Keratinocyte (primary cell): ENCODE results near the gene ZBTB18. TPM values are rescaled to one million over a fixed set of nuclear protein-coding genes. Genes with fewer than 3 reads are reported as not detected.
A peak's percentile ranks its signal among the peaks of the same experiment; 100 is the strongest.

Experiments
- DNase-seq: peaks from one replicate; pipeline ENCODE4 v3.0.0-alpha.2; 2011; ENCODE audit warnings: low read depth, missing footprints, low spot score
- FAIRE-seq: peaks from 2 replicates; lab custom pipeline; 2011; peaks lifted over from hg19 to GRCh38; lab: Jason Lieb, UNC
- H2AFZ ChIP-seq: 2 replicates; pipeline ENCODE4 v1.6.0; 2012; ENCODE audit warnings: low read length, control low read depth, inconsistent platforms; ENCODE audit not compliant: control insufficient read depth
- H3K27ac ChIP-seq: 2 replicates; pipeline ENCODE4 v1.5.1; 2011; ENCODE audit warnings: low read length; ENCODE audit not compliant: control insufficient read depth, insufficient read depth
- H3K27me3 ChIP-seq: 3 replicates; pipeline ENCODE4 v1.6.0; 2011; ENCODE audit warnings: low read length; ENCODE audit not compliant: control insufficient read depth, insufficient read depth; ENCODE audit errors: extremely low read depth
- H3K36me3 ChIP-seq, 2 experiments: 2 replicates in 1 of 2; 3 replicates in 1 of 2; pipeline ENCODE4 v1.5.1; 2011; ENCODE audit warnings: low read length in 2 of 2, mild to moderate bottlenecking in 1 of 2; ENCODE audit not compliant: control insufficient read depth in 2 of 2, insufficient read depth in 2 of 2; ENCODE audit errors: extremely low read depth in 1 of 2
- H3K4me1 ChIP-seq: 3 replicates; pipeline ENCODE4 v1.5.1; 2011; ENCODE audit warnings: low read length; ENCODE audit not compliant: control insufficient read depth, insufficient read depth; ENCODE audit errors: extremely low read depth
- H3K4me2 ChIP-seq: 3 replicates; pipeline ENCODE4 v1.6.0; 2011; ENCODE audit warnings: low read depth, low read length; ENCODE audit not compliant: control insufficient read depth, insufficient read depth; ENCODE audit errors: extremely low read depth
- H3K4me3 ChIP-seq, 3 experiments: fragments of 200-600 bp in 1 of 3; sonication (generic) in 1 of 3; 2 replicates in 2 of 3; 3 replicates in 1 of 3; pipeline ENCODE4 v1.5.1; 2011 to 2016; ENCODE audit warnings: low read length in 3 of 3, mild to moderate bottlenecking in 3 of 3, control low read depth in 2 of 3, inconsistent platforms in 1 of 3, low read depth in 1 of 3, mixed read lengths in 1 of 3, mixed run types in 1 of 3, moderate library complexity in 1 of 3; ENCODE audit not compliant: control insufficient read depth in 2 of 3, insufficient read depth in 2 of 3; ENCODE audit errors: extremely low read depth in 1 of 3
- H3K79me2 ChIP-seq: 2 replicates; pipeline ENCODE4 v1.6.0; 2012; ENCODE audit warnings: low read length; ENCODE audit not compliant: control insufficient read depth, insufficient read depth
- H3K9ac ChIP-seq: 3 replicates; pipeline ENCODE4 v1.6.0; 2011; ENCODE audit warnings: low read length; ENCODE audit not compliant: control insufficient read depth, insufficient read depth; ENCODE audit errors: extremely low read depth
- H3K9me1 ChIP-seq: 3 replicates; pipeline ENCODE4 v1.6.0; 2011; ENCODE audit warnings: low read length; ENCODE audit not compliant: control insufficient read depth, insufficient read depth; ENCODE audit errors: extremely low read depth
- H3K9me3 ChIP-seq: 2 replicates; pipeline ENCODE4 v1.5.1; 2012; ENCODE audit warnings: low read depth, low read length; ENCODE audit not compliant: control insufficient read depth
- H4K20me1 ChIP-seq: 3 replicates; pipeline ENCODE4 v1.6.0; 2011; ENCODE audit warnings: low read length; ENCODE audit not compliant: control insufficient read depth, insufficient read depth; ENCODE audit errors: extremely low read depth
- EZH2 ChIP-seq: IDR thresholded peaks from one replicate; pipeline ENCODE4 v1.6.1; 2012; ENCODE audit warnings: inconsistent platforms, mild to moderate bottlenecking, low read length, moderate library complexity
- dilution Hi-C: fragments of 300-500 bp; cut with MboI; formaldehyde crosslinking; loops from one replicate; pipeline ENCODE4 v1.7.0; 2020; ENCODE audit warnings: low sequenced_read_pairs; ENCODE audit not compliant: extremely low pct_ligation_motif_present
- polyA plus RNA-seq, 5 experiments: library from polyadenylated mRNA; depleted of rRNA in 3 of 5; stranded (reverse) in 3 of 5; stranded (forward) in 1 of 5; unstranded in 1 of 5; fragments of >200 nt; gene quantifications; 1 replicate in 1 of 5; 2 replicates in 3 of 5; 3 replicates in 1 of 5; pipeline versions ENCODE4 v1.2.1 to v1.2.3, GENCODE V29; 2011 to 2012; ENCODE audit warnings: missing spikeins in 2 of 5, low read depth in 1 of 5, low replicate concordance in 1 of 5
- TF ChIP-seq, protein P1 (sequence below), 3 experiments: IDR thresholded peaks in 1 of 3; conservative IDR thresholded peaks in 1 of 3; optimal IDR thresholded peaks in 1 of 3; 2 replicates in 2 of 3; 3 replicates in 1 of 3; pipeline versions ENCODE3 to v1.5.1; 2011; ENCODE audit warnings: low read length in 3 of 3, mild to moderate bottlenecking in 3 of 3, moderate library complexity in 2 of 3, control low read depth in 1 of 3, inconsistent platforms in 1 of 3; ENCODE audit not compliant: insufficient read depth in 2 of 3; ENCODE audit errors: extremely low read depth in 1 of 3

Gene ZBTB18
- polyA plus RNA-seq, 1 donor (not counting 4 experiments of a cell fraction or from before 2014, with no cell fraction given), result 5.8 TPM

DNA sequence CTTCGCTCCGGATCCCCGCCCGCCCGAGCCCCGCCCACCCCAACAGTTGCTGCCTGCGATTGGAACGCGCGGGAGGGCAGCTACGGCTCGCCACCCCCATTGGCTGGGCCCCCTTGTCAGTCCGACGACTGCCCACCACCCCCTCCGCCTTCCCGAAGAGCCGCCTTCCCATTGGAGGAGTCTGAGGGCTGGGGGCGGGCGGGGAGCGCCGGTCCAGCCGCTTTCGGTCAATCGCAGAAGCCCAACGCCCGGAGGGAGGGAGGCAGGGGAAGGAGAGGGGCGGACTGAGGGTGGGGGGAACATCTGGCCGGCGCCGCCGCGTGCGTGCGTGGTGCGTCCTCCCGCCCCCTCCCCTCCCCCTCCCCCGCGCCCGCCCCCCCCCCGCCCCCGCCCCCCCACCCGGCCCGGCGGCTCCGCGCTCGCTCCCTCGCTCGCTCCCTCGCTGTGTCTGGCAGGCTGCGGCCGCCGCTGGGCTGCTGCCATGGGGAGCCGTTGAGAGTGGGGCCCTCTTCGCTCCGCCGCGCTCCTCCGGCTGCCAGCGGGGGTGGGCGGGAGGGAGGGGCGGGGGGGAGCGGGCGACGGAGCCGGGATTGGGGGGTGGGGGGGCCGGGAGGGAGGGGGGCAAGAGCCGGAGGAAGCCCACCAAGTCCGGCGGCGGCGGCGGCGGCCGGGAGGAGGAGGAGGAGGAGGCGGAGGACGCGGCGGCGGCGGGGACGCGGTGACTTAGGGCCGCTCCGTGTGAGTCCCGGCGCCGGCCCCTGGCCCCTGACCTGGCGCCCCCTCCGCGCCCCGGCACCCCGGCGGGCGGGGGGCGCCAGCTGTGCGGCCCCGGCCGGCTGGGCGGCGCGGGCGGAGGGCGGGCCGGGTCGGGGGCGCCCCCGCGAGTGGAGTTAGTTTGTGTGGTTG, 2.6 kb upstream of the ZBTB18 start:
- H3K9ac ChIP-seq, result peak overlapping the region; percentile 85
- H2AFZ ChIP-seq, result no peak overlapping the region
- no peaks in the 10 kb centered on the region for H3K9me1 ChIP-seq
- TF ChIP-seq EZH2, result no peak
- TF ChIP-seq, protein P1, sequence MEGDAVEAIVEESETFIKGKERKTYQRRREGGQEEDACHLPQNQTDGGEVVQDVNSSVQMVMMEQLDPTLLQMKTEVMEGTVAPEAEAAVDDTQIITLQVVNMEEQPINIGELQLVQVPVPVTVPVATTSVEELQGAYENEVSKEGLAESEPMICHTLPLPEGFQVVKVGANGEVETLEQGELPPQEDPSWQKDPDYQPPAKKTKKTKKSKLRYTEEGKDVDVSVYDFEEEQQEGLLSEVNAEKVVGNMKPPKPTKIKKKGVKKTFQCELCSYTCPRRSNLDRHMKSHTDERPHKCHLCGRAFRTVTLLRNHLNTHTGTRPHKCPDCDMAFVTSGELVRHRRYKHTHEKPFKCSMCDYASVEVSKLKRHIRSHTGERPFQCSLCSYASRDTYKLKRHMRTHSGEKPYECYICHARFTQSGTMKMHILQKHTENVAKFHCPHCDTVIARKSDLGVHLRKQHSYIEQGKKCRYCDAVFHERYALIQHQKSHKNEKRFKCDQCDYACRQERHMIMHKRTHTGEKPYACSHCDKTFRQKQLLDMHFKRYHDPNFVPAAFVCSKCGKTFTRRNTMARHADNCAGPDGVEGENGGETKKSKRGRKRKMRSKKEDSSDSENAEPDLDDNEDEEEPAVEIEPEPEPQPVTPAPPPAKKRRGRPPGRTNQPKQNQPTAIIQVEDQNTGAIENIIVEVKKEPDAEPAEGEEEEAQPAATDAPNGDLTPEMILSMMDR (optimal IDR thresholded peaks at IDR 0.05 in 1 of 3, IDR thresholded peaks at IDR 0.05 in 1 of 3, conservative IDR thresholded peaks at IDR 0.05 in 1 of 3; ENCODE audit: extremely low read depth in 1 of 3, insufficient read depth in 2 of 3, low read length in 3 of 3), result no peak
- no peak overlapping the region for H3K4me2 ChIP-seq
- FAIRE-seq (peak; percentile 60), DNase-seq (peak; percentile 82)
- no peaks in the 10 kb centered on the region for H4K20me1 ChIP-seq
- H3K79me2 ChIP-seq, result peaks cover 10% of the 10 kb centered on the region
- no peaks in the 10 kb centered on the region for H3K9me3 ChIP-seq
- peaks cover 9% of the 10 kb centered on the region for H3K27me3 ChIP-seq
- H3K4me1 ChIP-seq, result peaks cover 15% of the 10 kb centered on the region
- H3K27ac ChIP-seq, result no peak overlapping the region
- H3K4me3 ChIP-seq, result peak overlapping the region; percentile 61 to 88 (median 87)
- H3K36me3 ChIP-seq, result no peaks in the 10 kb centered on the region
- dilution Hi-C loops, result no loop called here

DNA sequence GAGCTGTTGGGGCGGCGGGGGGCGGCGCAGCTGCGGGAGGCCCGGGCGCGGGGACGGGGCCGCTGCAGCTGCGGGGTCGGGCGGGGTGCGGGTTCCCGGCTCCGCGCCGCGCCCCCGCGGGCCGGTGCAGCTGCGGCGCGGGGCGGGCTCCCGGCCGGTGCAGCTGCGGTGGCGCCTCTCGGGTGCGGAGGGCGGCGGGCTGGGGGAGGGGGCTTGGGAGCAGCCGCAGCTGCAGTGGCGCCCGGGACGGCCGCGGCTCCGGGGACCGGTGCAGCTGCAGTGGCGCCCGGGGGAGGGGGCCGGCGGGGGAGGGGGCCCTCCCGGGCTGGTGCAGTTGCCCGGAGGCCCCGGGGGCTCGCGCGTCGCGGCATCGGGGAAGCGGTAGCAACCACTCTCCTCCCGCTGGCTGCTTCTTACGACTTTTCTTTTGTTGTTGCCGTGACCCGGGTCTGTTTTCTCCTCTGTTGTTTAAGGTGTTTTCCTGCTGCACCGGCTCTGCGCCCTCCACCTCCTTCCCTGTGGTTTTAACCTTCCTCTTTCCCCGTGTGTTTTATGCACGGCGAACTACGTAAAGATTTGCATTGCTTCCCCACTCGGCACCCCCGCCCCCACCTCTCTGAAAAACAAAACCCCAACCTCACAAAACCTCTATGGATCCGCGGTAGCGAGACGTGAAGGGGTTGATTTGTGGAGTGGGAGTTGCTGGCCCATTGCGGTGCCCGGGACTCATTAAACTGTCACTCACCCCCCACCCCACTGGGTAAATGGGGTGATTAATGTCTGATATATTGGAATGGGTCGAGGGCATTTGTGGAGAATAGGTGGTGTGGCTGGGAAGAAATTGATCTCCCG, 1.7 kb upstream of the ZBTB18 start:
- H4K20me1 ChIP-seq, result no peaks in the 10 kb centered on the region
- DNase-seq (no peak), FAIRE-seq (no peak)
- H3K27ac ChIP-seq, result no peak overlapping the region
- no peaks in the 10 kb centered on the region for H3K9me3 ChIP-seq
- peaks cover 15% of the 10 kb centered on the region for H3K4me1 ChIP-seq
- TF ChIP-seq, protein P1 (optimal IDR thresholded peaks at IDR 0.05 in 1 of 3, IDR thresholded peaks at IDR 0.05 in 1 of 3, conservative IDR thresholded peaks at IDR 0.05 in 1 of 3; ENCODE audit: extremely low read depth in 1 of 3, insufficient read depth in 2 of 3, low read length in 3 of 3), result no peak
- no peak for TF ChIP-seq EZH2
- H3K9me1 ChIP-seq, result no peaks in the 10 kb centered on the region
- peak overlapping the region; percentile 97 for H3K4me2 ChIP-seq
- peaks cover 9% of the 10 kb centered on the region for H3K27me3 ChIP-seq
- dilution Hi-C loops, result no loop called here
- peak overlapping the region; percentile 58 for H2AFZ ChIP-seq
- peaks cover 2 to 5% of the 10 kb centered on the region in 2 experiments for H3K36me3 ChIP-seq
- peak overlapping the region; percentile 56 for H3K9ac ChIP-seq
- peak overlapping the region; percentile 61 to 80 (median 72) for H3K4me3 ChIP-seq
- H3K79me2 ChIP-seq, result peaks cover 10% of the 10 kb centered on the region
